Ascending aorta (tissue), 2 donors: Measurements from ENCODE around the gene TRIM15. TPM values are rescaled to one million over a fixed set of nuclear protein-coding genes. Genes with fewer than 3 reads are reported as not detected.

Experiments used
- DNase-seq, 2 donors: peaks; one replicate each; pipeline ENCODE4 v3.0.0-alpha.2; 2019; ENCODE audit warnings: low spot score in 2 of 2
- H3K27ac ChIP-seq, 2 donors: fragments of 200-600 bp; sonication (generic); one replicate each; pipeline ENCODE4 v1.5.1; 2016 to 2017; ENCODE audit warnings: mild to moderate bottlenecking in 1 of 2
- H3K27me3 ChIP-seq: fragments of 200-600 bp; sonication (generic); one replicate; pipeline ENCODE4 v1.5.1; 2017
- H3K36me3 ChIP-seq, 2 donors: fragments of 200-600 bp; sonication (generic); one replicate each; pipeline ENCODE4 v1.5.1; 2016
- H3K4me1 ChIP-seq, 2 donors: fragments of 200-600 bp; sonication (generic); one replicate each; pipeline ENCODE4 v1.5.1; 2016 to 2017; ENCODE audit warnings: mild to moderate bottlenecking in 1 of 2
- H3K4me3 ChIP-seq, 2 donors: fragments of 200-600 bp; sonication (generic); one replicate each; pipeline ENCODE4 v1.5.1; 2016 to 2017; ENCODE audit warnings: mild to moderate bottlenecking in 1 of 2
- H3K9me3 ChIP-seq, 2 donors: fragments of 200-600 bp; sonication (generic); one replicate each; pipeline ENCODE4 v1.5.1; 2016
- intact Hi-C: fragments of 100-400 bp; cut with DNase I; formaldehyde crosslinking; loops from one replicate; pipeline ENCODE4 v1.15.1; 2023
- total RNA-seq: library from RNA; depleted of rRNA; stranded (reverse); fragments of >200 nt; gene quantifications from one replicate; pipeline ENCODE4 v1.1.0, GENCODE V29; 2016
- TF ChIP-seq, protein P1 (sequence below), 3 experiments: fragments of 200-600 bp in 2 of 3; fragments of 450-650 bp in 1 of 3; sonication (generic) in 2 of 3; IDR thresholded peaks; one replicate each; pipeline ENCODE4 v1.5.1; 2016 to 2019; ENCODE audit warnings: antibody characterized with exemption in 3 of 3, mild to moderate bottlenecking in 1 of 3, moderate library complexity in 1 of 3

TRIM15 gene
- total RNA-seq, 1 donor from 2014 or later: not detected

DNA sequence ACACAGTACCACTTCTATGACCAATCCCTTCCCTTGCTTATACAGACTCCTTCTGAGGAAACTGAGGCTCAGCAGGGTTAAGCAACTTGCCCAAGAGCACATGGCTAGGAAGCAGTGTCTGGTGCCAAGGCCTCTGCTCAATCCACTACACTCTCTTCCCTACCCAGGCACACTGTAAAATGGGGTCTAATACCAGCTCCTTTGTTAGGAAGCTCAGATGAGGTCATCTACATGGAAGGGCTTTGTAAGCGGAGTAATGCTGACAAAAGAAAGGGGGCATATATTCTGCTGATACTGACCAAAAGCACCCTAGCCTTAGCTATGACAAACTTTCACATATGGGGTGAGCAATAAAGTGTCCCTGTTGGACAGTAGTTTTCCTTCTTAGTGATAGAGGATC lies 40.8 kb downstream of the TRIM15 start:
- Histone ChIP-seq H3K27ac (no peak overlapping the region), H3K4me3 (no peak overlapping the region), H3K4me1 (peaks cover 0 to 8% of the 10 kb centered on the region in 2 donors), H3K27me3 (no peaks in the 10 kb centered on the region), H3K36me3 (peaks cover 5 to 12% of the 10 kb centered on the region in 2 donors), H3K9me3 (no peaks in the 10 kb centered on the region)
- intact Hi-C loops: no loop called here
- DNase-seq: no peak
- TF ChIP-seq, protein P1, sequence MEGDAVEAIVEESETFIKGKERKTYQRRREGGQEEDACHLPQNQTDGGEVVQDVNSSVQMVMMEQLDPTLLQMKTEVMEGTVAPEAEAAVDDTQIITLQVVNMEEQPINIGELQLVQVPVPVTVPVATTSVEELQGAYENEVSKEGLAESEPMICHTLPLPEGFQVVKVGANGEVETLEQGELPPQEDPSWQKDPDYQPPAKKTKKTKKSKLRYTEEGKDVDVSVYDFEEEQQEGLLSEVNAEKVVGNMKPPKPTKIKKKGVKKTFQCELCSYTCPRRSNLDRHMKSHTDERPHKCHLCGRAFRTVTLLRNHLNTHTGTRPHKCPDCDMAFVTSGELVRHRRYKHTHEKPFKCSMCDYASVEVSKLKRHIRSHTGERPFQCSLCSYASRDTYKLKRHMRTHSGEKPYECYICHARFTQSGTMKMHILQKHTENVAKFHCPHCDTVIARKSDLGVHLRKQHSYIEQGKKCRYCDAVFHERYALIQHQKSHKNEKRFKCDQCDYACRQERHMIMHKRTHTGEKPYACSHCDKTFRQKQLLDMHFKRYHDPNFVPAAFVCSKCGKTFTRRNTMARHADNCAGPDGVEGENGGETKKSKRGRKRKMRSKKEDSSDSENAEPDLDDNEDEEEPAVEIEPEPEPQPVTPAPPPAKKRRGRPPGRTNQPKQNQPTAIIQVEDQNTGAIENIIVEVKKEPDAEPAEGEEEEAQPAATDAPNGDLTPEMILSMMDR (IDR thresholded peaks at IDR 0.05): no peak

DNA sequence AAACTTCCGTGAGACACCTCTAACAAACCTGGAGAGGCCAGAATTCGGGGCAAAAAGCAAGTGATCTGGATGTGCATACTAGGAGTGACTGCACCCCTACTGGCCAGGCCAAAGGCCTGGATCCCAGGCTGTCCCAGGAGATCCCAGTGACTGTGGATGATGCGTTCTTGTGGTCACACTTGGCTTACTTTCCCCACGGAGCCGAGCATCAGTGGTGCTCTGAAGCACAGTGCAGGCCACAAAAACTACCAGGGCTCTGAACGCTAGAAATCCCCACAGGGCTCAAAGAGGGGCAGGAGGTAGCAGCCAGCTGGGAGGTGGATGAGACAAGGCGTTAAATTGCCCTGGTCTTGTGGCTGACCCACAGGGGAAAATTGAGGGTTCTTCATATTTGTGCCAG lies 42.8 kb downstream of the TRIM15 start:
- Histone ChIP-seq H3K4me1 (peaks cover 0 to 12% of the 10 kb centered on the region in 2 donors), H3K27ac (no peak overlapping the region)
- intact Hi-C loops: no loop called here

DNA sequence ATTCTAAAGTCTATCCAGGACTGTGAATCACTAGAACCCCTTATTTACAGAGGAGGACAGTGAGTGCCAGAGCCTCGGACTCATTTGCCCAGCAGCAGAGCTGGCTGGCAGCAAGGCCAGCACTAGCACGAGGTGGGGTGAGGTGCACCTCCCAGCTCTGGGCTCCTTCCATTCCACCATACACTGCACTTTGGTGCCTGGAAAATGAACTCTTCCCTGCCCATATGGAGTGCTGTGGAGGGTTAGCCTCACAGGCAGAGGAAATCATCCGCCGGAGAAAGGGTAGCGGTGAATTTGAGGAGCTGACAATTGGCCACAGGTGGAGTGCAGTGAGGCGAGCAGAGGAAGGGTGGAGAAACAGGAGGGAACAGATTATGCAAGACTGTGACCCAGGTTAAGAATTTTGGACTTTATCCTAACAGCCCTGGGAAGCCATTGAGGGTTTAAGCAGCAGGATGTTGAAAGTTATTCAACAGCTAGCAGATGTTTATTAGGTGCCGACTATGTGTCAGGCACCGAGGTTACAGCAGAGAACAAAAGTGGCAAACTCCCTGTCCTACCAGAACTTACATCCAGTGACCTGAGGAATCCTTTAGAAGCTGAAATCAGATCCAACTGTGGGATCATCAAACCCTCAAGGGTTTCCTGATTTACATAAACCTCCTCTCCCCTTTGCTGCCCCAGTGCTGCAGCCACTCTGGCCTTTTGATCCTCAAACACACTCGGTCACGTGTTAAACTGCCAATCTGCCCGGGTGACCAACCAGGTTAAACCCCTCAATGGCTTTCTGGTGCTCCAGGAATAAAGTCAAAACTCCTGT lies 43.7 kb downstream of the TRIM15 start:
- DNase-seq: no peak
- Histone ChIP-seq H3K36me3 (no peaks in the 10 kb centered on the region), H3K27ac (peak overlapping the region in 1 of 2 donors; percentile 11), H3K9me3 (no peaks in the 10 kb centered on the region), H3K4me1 (peaks cover 6 to 21% of the 10 kb centered on the region in 2 donors), H3K4me3 (no peak overlapping the region), H3K27me3 (no peaks in the 10 kb centered on the region)
- TF ChIP-seq, protein P1 (IDR thresholded peaks at IDR 0.05): no peak
- intact Hi-C loops: no loop called here

More for the DNA sequence above, 42.8 kb downstream of the TRIM15 start:
- H3K27me3 ChIP-seq: no peaks in the 10 kb centered on the region
- no peaks in the 10 kb centered on the region for H3K9me3 ChIP-seq
- TF ChIP-seq, protein P1 (IDR thresholded peaks at IDR 0.05): no peak
- DNase-seq: no peak
- H3K36me3 ChIP-seq: no peaks in the 10 kb centered on the region
- H3K4me3 ChIP-seq: no peak overlapping the region

DNA sequence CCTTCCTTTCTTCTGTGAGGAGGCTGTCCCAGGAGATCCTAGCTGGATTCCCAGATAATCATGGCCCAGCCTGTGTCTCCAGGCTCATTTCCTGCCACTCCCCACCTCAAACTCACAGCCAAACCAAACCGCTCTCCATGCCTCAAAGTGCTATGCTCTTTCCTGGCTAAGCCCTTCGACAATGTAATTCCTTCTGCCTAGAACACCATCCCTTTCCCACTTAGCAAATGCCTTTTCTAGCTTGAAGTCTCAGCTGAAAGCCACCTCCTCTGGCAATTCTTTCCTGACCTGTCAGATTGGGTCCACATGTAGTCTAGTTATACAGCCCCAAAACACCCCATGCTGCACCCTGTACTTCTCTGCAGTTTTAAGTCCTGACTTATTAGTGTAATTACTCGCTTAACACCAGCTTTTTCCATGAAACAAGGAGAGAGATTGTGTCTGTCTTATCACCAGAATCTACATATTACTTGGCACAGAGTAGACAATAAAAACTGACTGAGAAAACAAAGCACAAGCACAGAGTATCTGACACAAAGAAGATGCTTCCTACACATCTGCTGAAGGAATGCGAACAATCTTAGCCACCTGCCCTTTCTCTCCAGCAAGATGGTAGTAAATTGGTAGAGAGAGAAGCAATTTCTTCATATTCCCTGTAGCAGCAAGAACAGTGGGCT lies 44.4 kb downstream of the TRIM15 start:
- H3K27me3 ChIP-seq: no peaks in the 10 kb centered on the region
- peaks cover 7 to 25% of the 10 kb centered on the region in 2 donors for H3K4me1 ChIP-seq
- no peaks in the 10 kb centered on the region for H3K9me3 ChIP-seq
- no peak overlapping the region for H3K4me3 ChIP-seq
- TF ChIP-seq, protein P1 (IDR thresholded peaks at IDR 0.05): no peak
- no peak for DNase-seq
- intact Hi-C loops: no loop called here
- H3K36me3 ChIP-seq: no peaks in the 10 kb centered on the region
- H3K27ac ChIP-seq: peak overlapping the region in 1 of 2 donors; percentile 11

DNA sequence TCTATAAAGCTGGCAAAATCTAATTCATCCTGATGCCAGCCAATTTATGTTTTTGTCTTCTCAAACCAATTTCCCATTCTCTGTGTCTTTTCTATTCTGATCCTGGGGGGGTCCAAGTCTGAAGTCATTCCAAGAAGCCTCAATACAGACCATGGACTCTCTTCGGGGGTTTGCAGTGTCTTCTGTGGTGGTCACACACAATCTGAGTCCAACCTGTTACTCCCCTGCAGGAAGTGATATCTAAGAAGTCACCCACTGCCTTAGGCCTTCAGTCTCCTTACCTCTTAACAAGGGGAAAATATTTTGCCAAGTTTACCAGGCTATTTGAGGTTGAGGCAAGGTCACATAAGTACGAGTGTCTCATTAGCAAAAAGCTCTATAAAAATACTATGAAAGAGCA lies 48.0 kb downstream of the TRIM15 start:
- Histone ChIP-seq H3K9me3 (no peaks in the 10 kb centered on the region), H3K36me3 (no peaks in the 10 kb centered on the region), H3K4me3 (peak overlapping the region in 1 of 2 donors; percentile 72), H3K4me1 (peaks cover 7 to 28% of the 10 kb centered on the region in 2 donors), H3K27me3 (no peaks in the 10 kb centered on the region), H3K27ac (no peak overlapping the region)
- intact Hi-C loops: loop anchor here (5.0 to 10.0 kb wide), 4 partner anchors 267 to 577 kb away; partner anchors contain the start of genes GABBR1, HLA-A, HLA-E and HLA-F
- DNase-seq: no peak
- TF ChIP-seq, protein P1 (IDR thresholded peaks at IDR 0.05): no peak
